ENCODE measurements around the gene EPN2.

EPN2 gene

GRCh38 chr17:19254651-19255050 is 17.5 kb downstream of the EPN2 start:
- TF ChIP-seq CTCF (IDR thresholded peaks at IDR 0.05), result no peak

GRCh38 chr17:19255279-19255678 is 18.1 kb downstream of the EPN2 start:
- TF ChIP-seq CTCF (IDR thresholded peaks at IDR 0.05), result no peak

- no peak for TF ChIP-seq CTCF (IDR thresholded peaks at IDR 0.05)
Measured at GRCh38 chr17:19258371-19258770, 21.2 kb downstream of the EPN2 start.

GRCh38 chr17:19260958-19261357 is 23.8 kb downstream of the EPN2 start:
- TF ChIP-seq CTCF (IDR thresholded peaks at IDR 0.05), result no peak; the same call in 1 of the 2 replicates

GRCh38 chr17:19261426-19261825 is 24.3 kb downstream of the EPN2 start:
- TF ChIP-seq CTCF (IDR thresholded peaks at IDR 0.05), result no peak

GRCh38 chr17:19262650-19263631 is 25.8 kb downstream of the EPN2 start:
- no peak for TF ChIP-seq CTCF (IDR thresholded peaks at IDR 0.05)

- no peak for TF ChIP-seq CTCF (IDR thresholded peaks at IDR 0.05)
Measured at GRCh38 chr17:19263641-19264051, 26.5 kb downstream of the EPN2 start.

Data from LNCAP (cell line).